Smooth muscle cell (in vitro differentiated cells): ENCODE results near the gene STK32C. TPM values are rescaled to one million over a fixed set of nuclear protein-coding genes. Genes with fewer than 3 reads are reported as not detected.

Source experiments
- DNase-seq: peaks from one replicate; lab custom pipeline; 2025; ENCODE audit not compliant: unreplicated experiment; lab: John Stamatoyannopoulos, UW
- H2AFZ ChIP-seq: fragments of 200-600 bp; sonication (generic); 2 replicates; pipeline ENCODE4 v1.6.0; 2016; ENCODE audit warnings: antibody characterized with exemption, low read depth, mild to moderate bottlenecking
- H3F3A ChIP-seq: fragments of 200-600 bp; sonication (generic); 2 replicates; pipeline ENCODE4 v1.6.0; 2017; ENCODE audit warnings: antibody characterized with exemption, low read depth
- H3K27ac ChIP-seq: fragments of 200-600 bp; sonication (generic); 2 replicates; pipeline ENCODE4 v1.5.1; 2016; ENCODE audit warnings: low read depth, mild to moderate bottlenecking
- H3K27me3 ChIP-seq: fragments of 200-600 bp; sonication (generic); 2 replicates; pipeline ENCODE4 v1.6.1; 2016; ENCODE audit warnings: low read depth, mild to moderate bottlenecking
- H3K36me3 ChIP-seq: fragments of 200-600 bp; sonication (generic); 2 replicates; pipeline ENCODE4 v1.5.1; 2016; ENCODE audit warnings: low read depth
- H3K4me1 ChIP-seq: fragments of 200-600 bp; sonication (generic); 2 replicates; pipeline ENCODE4 v1.5.1; 2016; ENCODE audit warnings: low read depth
- H3K4me2 ChIP-seq: fragments of 200-600 bp; sonication (generic); 2 replicates; pipeline ENCODE4 v1.6.0; 2016; ENCODE audit warnings: mild to moderate bottlenecking
- H3K4me3 ChIP-seq: fragments of 200-600 bp; sonication (generic); 2 replicates; pipeline ENCODE4 v1.5.1; 2016; ENCODE audit warnings: mild to moderate bottlenecking
- H3K79me2 ChIP-seq: fragments of 200-600 bp; sonication (generic); 2 replicates; pipeline ENCODE4 v1.6.0; 2016; ENCODE audit warnings: low read depth, mild to moderate bottlenecking
- H3K9ac ChIP-seq: fragments of 200-600 bp; sonication (generic); 2 replicates; pipeline ENCODE4 v1.6.0; 2016; ENCODE audit warnings: low read depth
- H3K9me3 ChIP-seq: fragments of 200-600 bp; sonication (generic); replicated peaks from 2 replicates; pipeline ENCODE4 v1.5.1; 2016; ENCODE audit warnings: low read depth
- H4K20me1 ChIP-seq: fragments of 200-600 bp; sonication (generic); 2 replicates; pipeline ENCODE4 v1.6.0; 2016; ENCODE audit warnings: low read depth
- WGBS: methylation state at CpG from one replicate; pipeline ENCODE4 v1.1.7; 2016; ENCODE audit warnings: low lambda C conversion rate; 5-methylcytosine and 5-hydroxymethylcytosine counted together
- polyA plus RNA-seq: library from polyadenylated mRNA; unstranded; fragments of >200 nt; fragmentation: Nextera tagmentation; extraction: Ambion mirVana; gene quantifications from 2 replicates; pipeline ENCODE4 v1.2.1, GENCODE V29; 2016
- total RNA-seq: library from RNA; depleted of rRNA; stranded (reverse); fragments of >200 nt; gene quantifications from 2 replicates; pipeline ENCODE4 v1.2.3, GENCODE V29; 2014
- TF ChIP-seq, protein P1 (sequence below): fragments of 200-600 bp; sonication (generic); IDR thresholded peaks from 2 replicates; pipeline ENCODE4 v1.5.1; 2017; ENCODE audit warnings: borderline replicate concordance, mild to moderate bottlenecking, antibody characterized with exemption; ENCODE audit not compliant: insufficient read depth, poor library complexity, severe bottlenecking

The STK32C gene
- total and polyA plus RNA-seq, 2 experiments from 2014 or later: 2.3 to 13.2 TPM

GRCh38 chr10:132264966-132265889 is 42.5 kb downstream of the STK32C start:
- H3K79me2 ChIP-seq: no peaks in the 10 kb centered on the region
- TF ChIP-seq, protein P1, sequence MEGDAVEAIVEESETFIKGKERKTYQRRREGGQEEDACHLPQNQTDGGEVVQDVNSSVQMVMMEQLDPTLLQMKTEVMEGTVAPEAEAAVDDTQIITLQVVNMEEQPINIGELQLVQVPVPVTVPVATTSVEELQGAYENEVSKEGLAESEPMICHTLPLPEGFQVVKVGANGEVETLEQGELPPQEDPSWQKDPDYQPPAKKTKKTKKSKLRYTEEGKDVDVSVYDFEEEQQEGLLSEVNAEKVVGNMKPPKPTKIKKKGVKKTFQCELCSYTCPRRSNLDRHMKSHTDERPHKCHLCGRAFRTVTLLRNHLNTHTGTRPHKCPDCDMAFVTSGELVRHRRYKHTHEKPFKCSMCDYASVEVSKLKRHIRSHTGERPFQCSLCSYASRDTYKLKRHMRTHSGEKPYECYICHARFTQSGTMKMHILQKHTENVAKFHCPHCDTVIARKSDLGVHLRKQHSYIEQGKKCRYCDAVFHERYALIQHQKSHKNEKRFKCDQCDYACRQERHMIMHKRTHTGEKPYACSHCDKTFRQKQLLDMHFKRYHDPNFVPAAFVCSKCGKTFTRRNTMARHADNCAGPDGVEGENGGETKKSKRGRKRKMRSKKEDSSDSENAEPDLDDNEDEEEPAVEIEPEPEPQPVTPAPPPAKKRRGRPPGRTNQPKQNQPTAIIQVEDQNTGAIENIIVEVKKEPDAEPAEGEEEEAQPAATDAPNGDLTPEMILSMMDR: no peak
- no peak overlapping the region for H2AFZ ChIP-seq
- 90% methylated on average over 25 of the region's 32 CpGs for WGBS
- H3K4me2 ChIP-seq: no peak overlapping the region
- H3K4me3 ChIP-seq: no peak overlapping the region
- H3K9ac ChIP-seq: no peak overlapping the region
- no peaks in the 10 kb centered on the region for H3K36me3 ChIP-seq
- no peaks in the 10 kb centered on the region for H3K4me1 ChIP-seq
- no peaks in the 10 kb centered on the region for H4K20me1 ChIP-seq
- no peaks in the 10 kb centered on the region for H3K27me3 ChIP-seq
- no peaks in the 10 kb centered on the region for H3K9me3 ChIP-seq
- no peak overlapping the region for H3K27ac ChIP-seq
- no peaks in the 10 kb centered on the region for H3F3A ChIP-seq
- DNase-seq: no peak

GRCh38 chr10:132264306-132264950 is 43.3 kb downstream of the STK32C start:
- no peak overlapping the region for H3K9ac ChIP-seq
- no peak overlapping the region for H3K4me2 ChIP-seq
- H3F3A ChIP-seq: no peaks in the 10 kb centered on the region
- H4K20me1 ChIP-seq: no peaks in the 10 kb centered on the region
- no peaks in the 10 kb centered on the region for H3K27me3 ChIP-seq
- H3K9me3 ChIP-seq: no peaks in the 10 kb centered on the region
- no peaks in the 10 kb centered on the region for H3K4me1 ChIP-seq
- TF ChIP-seq, protein P1: no peak
- 92% methylated on average over 16 of the region's 16 CpGs for WGBS
- no peak for DNase-seq
- no peak overlapping the region for H2AFZ ChIP-seq
- H3K4me3 ChIP-seq: no peak overlapping the region
- no peaks in the 10 kb centered on the region for H3K79me2 ChIP-seq
- H3K36me3 ChIP-seq: no peaks in the 10 kb centered on the region
- H3K27ac ChIP-seq: no peak overlapping the region

DNA sequence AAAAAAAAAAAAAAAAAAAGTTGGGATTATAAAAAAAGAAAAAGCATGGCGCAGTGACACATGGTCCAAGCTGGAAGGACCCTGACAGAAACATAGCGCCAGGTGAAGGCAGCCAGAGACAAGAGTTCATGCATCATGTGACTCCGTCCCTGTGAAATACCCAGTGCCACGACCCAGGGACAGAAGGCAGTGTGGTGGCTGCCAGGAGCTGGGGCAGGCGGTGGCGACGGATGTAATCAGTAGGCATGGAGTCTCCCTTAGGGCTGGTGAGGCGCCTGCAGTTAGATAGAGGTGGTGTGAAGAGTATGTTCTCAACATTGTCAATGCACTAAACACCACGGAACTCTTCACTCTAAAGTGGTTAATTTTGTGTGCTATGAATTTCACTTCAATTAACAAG is 43.9 kb downstream of the STK32C start:
- no peak overlapping the region for H3K27ac ChIP-seq
- no peaks in the 10 kb centered on the region for H3K79me2 ChIP-seq
- no peak overlapping the region for H3K4me2 ChIP-seq
- no peak overlapping the region for H2AFZ ChIP-seq
- TF ChIP-seq, protein P1: no peak
- H3K36me3 ChIP-seq: no peaks in the 10 kb centered on the region
- no peaks in the 10 kb centered on the region for H3F3A ChIP-seq
- no peaks in the 10 kb centered on the region for H4K20me1 ChIP-seq
- no peak overlapping the region for H3K9ac ChIP-seq
- H3K9me3 ChIP-seq: no peaks in the 10 kb centered on the region
- no peaks in the 10 kb centered on the region for H3K27me3 ChIP-seq
- H3K4me1 ChIP-seq: no peaks in the 10 kb centered on the region
- no peak for DNase-seq
- 94% methylated on average over 9 of the region's 9 CpGs for WGBS
- no peak overlapping the region for H3K4me3 ChIP-seq
